PFSK-1 (cell line): ENCODE measurements around the gene MRPS2.

Experiments used
- FOXP2 ChIP-seq: optimal IDR thresholded peaks from 2 replicates; pipeline ENCODE3; 2011; ENCODE audit warnings: borderline replicate concordance, control low read depth, inconsistent platforms; ENCODE audit not compliant: insufficient read depth; ENCODE audit errors: extremely low read length, extremely low read depth
- POLR2AphosphoS5 ChIP-seq: IDR thresholded peaks from 2 replicates; pipeline ENCODE4 v1.6.1; 2012; ENCODE audit warnings: low read depth, mild to moderate bottlenecking, control low read depth, low read length, moderate library complexity
- REST ChIP-seq, 2 experiments: IDR thresholded peaks; 2 replicates each; pipeline versions ENCODE4 v1.6.1 to v1.8.0; 2011 to 2012; ENCODE audit warnings: low read depth in 2 of 2, low read length in 2 of 2, control low read depth in 1 of 2, inconsistent platforms in 1 of 2, mild to moderate bottlenecking in 1 of 2, moderate library complexity in 1 of 2; ENCODE audit not compliant: insufficient read depth in 1 of 2
- SIN3A ChIP-seq: IDR thresholded peaks from 2 replicates; pipeline ENCODE4 v1.6.1; 2012; ENCODE audit warnings: mild to moderate bottlenecking, low read length, moderate library complexity, borderline replicate concordance; ENCODE audit not compliant: insufficient read depth
- TAF1 ChIP-seq: IDR thresholded peaks from 2 replicates; pipeline ENCODE4 v1.6.1; 2012; ENCODE audit warnings: low read length, control low read depth, borderline replicate concordance; ENCODE audit not compliant: insufficient read depth

GRCh38 chr9:135552698-135553171 is 52.3 kb downstream of the MRPS2 start:
- no peak for TF ChIP-seq TAF1
- TF ChIP-seq FOXP2 = no peak
- no peak for TF ChIP-seq POLR2AphosphoS5
- TF ChIP-seq SIN3A = no peak
- TF ChIP-seq REST (IDR thresholded peaks at IDR 0.05; ENCODE audit: insufficient read depth in 1 of 2, low read depth in 2 of 2, low read length in 2 of 2) = no peak
